ENCODE data around the gene PRKCE. TPM values are rescaled to one million over a fixed set of nuclear protein-coding genes. Genes with fewer than 3 reads are reported as not detected.

The PRKCE gene
- total RNA-seq, 1 experiment from 2014 or later: 14.8 TPM

GRCh38 chr2:45669032-45669486 is 17.6 kb downstream of the PRKCE start:
- H3K4me3 ChIP-seq (replicated peaks in 1 of 2; ENCODE audit: low read depth in 1 of 2, low read length in 2 of 2): no peak overlapping the region
- H3K9me2 ChIP-seq (ENCODE audit: insufficient read depth): no peaks in the 10 kb centered on the region
- no peak overlapping the region for H3K27ac ChIP-seq (ENCODE audit: low read depth, low read length)
- POLR2A ChIA-PET: no interaction called here
- H3K4me1 ChIP-seq (ENCODE audit: control insufficient read depth in 1 of 2, insufficient read depth in 2 of 2, low read length in 2 of 2): peaks cover 5 to 6% of the 10 kb centered on the region in 2 experiments; a peak in 3 of 4 replicates
- H3K27me3 ChIP-seq (ENCODE audit: insufficient read depth, low read length): no peaks in the 10 kb centered on the region
- CTCF ChIA-PET: no interaction called here
- H3K36me3 ChIP-seq (ENCODE audit: control insufficient read depth in 1 of 2, insufficient read depth in 2 of 2, low read length in 2 of 2): no peaks in the 10 kb centered on the region
- TF ChIP-seq POLR2AphosphoS5 (IDR thresholded peaks at IDR 0.05; ENCODE audit: low read depth, low read length) (no peak), MAX (IDR thresholded peaks at IDR 0.05) (no peak), FOSL1 (IDR thresholded peaks at IDR 0.05; ENCODE audit: low read depth) (no peak), ELF1 (IDR thresholded peaks at IDR 0.05; ENCODE audit: borderline replicate concordance, low read depth) (no peak), CBX3 (IDR thresholded peaks at IDR 0.05; ENCODE audit: low read depth) (no peak), SP1 (IDR thresholded peaks at IDR 0.05; ENCODE audit: low read depth) (no peak), CEBPB (IDR thresholded peaks at IDR 0.05; ENCODE audit: low read depth) (no peak), EZH2 (IDR thresholded peaks at IDR 0.05) (no peak), YY1 (IDR thresholded peaks at IDR 0.05; ENCODE audit: extremely low read depth, insufficient replicate concordance, low read depth, low read length) (no peak), POLR2A (IDR thresholded peaks at IDR 0.05; ENCODE audit: borderline replicate concordance, extremely low read depth, insufficient read depth, insufficient read length) (no peak), ZFX (IDR thresholded peaks at IDR 0.05) (no peak), JUND (IDR thresholded peaks at IDR 0.05) (no peak), REST (IDR thresholded peaks at IDR 0.05; ENCODE audit: low read depth) (no peak), EGR1 (IDR thresholded peaks at IDR 0.05; ENCODE audit: low read depth) (no peak), ZBTB33 (IDR thresholded peaks at IDR 0.05; ENCODE audit: extremely low read depth, insufficient replicate concordance, low read length) (no peak), ZNF274 (IDR thresholded peaks at IDR 0.05; ENCODE audit: low read depth, low read length) (no peak), CTCF (IDR thresholded peaks at IDR 0.05 in 2 of 3, conservative IDR thresholded peaks at IDR 0.05 in 1 of 3; ENCODE audit: borderline replicate concordance in 1 of 3, insufficient read depth in 1 of 3, low read depth in 2 of 3, low read length in 2 of 3) (no peak), SRF (IDR thresholded peaks at IDR 0.05; ENCODE audit: low read depth) (no peak)
- no peaks in the 10 kb centered on the region for H3K9me3 ChIP-seq (ENCODE audit: control insufficient read depth in 1 of 2, insufficient read depth in 1 of 2, low read depth in 1 of 2, low read length in 2 of 2)
- peaks cover 10% of the 10 kb centered on the region for H3K79me2 ChIP-seq (ENCODE audit: insufficient read depth, low read length)
- ATAC-seq: no peak
- DNase-seq (ENCODE audit: low read depth, low spot score): no peak
- no peaks in the 10 kb centered on the region for H4K20me1 ChIP-seq (ENCODE audit: insufficient read depth)
- H3K9ac ChIP-seq (ENCODE audit: low read length): no peak overlapping the region
- intact Hi-C loops (cut with micrococcal nuclease): no loop called here
- no TSS peak for BruUV-seq (replicated peaks)
- H3K4me2 ChIP-seq (ENCODE audit: low read length): no peak overlapping the region
- RAD21 ChIA-PET (ENCODE audit: low non-redundant PET in 1 of 2, low total read pairs in 2 of 2, uncharacterized antibody in 2 of 2, unreplicated experiment in 2 of 2): no interaction called here
- H2AFZ ChIP-seq (ENCODE audit: low read depth, low read length, poor library complexity, severe bottlenecking): no peak overlapping the region
